H1 (cell line): ENCODE data around the gene CFAP20. TPM values are rescaled to one million over a fixed set of nuclear protein-coding genes. Genes with fewer than 3 reads are reported as not detected.

ENCODE experiments used
- CTCF ChIA-PET: fragments of 300-600 bp; sonication (Branson Sonifier 250); formaldehyde crosslinking; loops from one replicate; lab custom pipeline; 2021; ENCODE audit not compliant: partially characterized antibody; lab: Charles Lee
- POLR2A ChIA-PET: fragments of 300-600 bp; sonication (Branson Sonifier 250); formaldehyde crosslinking; loops from one replicate; lab custom pipeline; 2021; ENCODE audit warnings: inconsistent platforms; ENCODE audit not compliant: partially characterized antibody; lab: Charles Lee
- DNase-seq, 2 experiments: peaks; one replicate each; pipeline versions ENCODE4 v3.0.0 to v3.0.0-alpha.2; 2010 to 2022; ENCODE audit warnings: low spot score in 2 of 2, low read depth in 1 of 2, mixed read lengths in 1 of 2
- FAIRE-seq: peaks from 2 replicates; lab custom pipeline; 2011; peaks lifted over from hg19 to GRCh38; lab: Jason Lieb, UNC
- H2AFZ ChIP-seq: 2 replicates; pipeline ENCODE4 v1.8.1; 2012; ENCODE audit warnings: low read length, inconsistent platforms
- H2AK5ac ChIP-seq: 2 replicates; pipeline ENCODE4 v1.6.1; 2013; ENCODE audit warnings: low read depth, low read length
- H2BK120ac ChIP-seq: replicated peaks from 2 replicates; pipeline ENCODE3; 2013; ENCODE audit warnings: low read depth, low read length, inconsistent platforms
- H2BK12ac ChIP-seq: 2 replicates; pipeline ENCODE4 v1.6.1; 2013; ENCODE audit warnings: low read depth, low read length
- H2BK15ac ChIP-seq: 2 replicates; pipeline ENCODE4 v1.6.1; 2013; ENCODE audit warnings: low read length
- H2BK20ac ChIP-seq: 2 replicates; pipeline ENCODE4 v1.6.1; 2013; ENCODE audit warnings: low read length
- H2BK5ac ChIP-seq: 2 replicates; pipeline ENCODE4 v1.6.1; 2013; ENCODE audit warnings: low read depth, low read length
- H3K14ac ChIP-seq: 2 replicates; pipeline ENCODE4 v1.6.1; 2013; ENCODE audit warnings: inconsistent platforms; ENCODE audit not compliant: insufficient read length
- H3K18ac ChIP-seq: 2 replicates; pipeline ENCODE4 v1.6.1; 2013; ENCODE audit warnings: low read length; ENCODE audit errors: extremely low read depth
- H3K23ac ChIP-seq: 2 replicates; pipeline ENCODE4 v1.6.1; 2013; ENCODE audit warnings: inconsistent platforms; ENCODE audit not compliant: insufficient read length
- H3K23me2 ChIP-seq: 2 replicates; pipeline ENCODE4 v1.6.1; 2013; ENCODE audit warnings: low read depth, low read length
- H3K27ac ChIP-seq: 2 replicates; pipeline ENCODE4 v1.6.1; 2011; ENCODE audit warnings: low read depth, low read length, inconsistent platforms
- H3K27me3 ChIP-seq, 4 experiments: replicated peaks in 1 of 4; 1 replicate in 1 of 4; 2 replicates in 3 of 4; pipeline versions ENCODE4 v1.6.1 to v1.8.1; 2011 to 2013; ENCODE audit warnings: low read length in 3 of 4, mild to moderate bottlenecking in 3 of 4, inconsistent platforms in 2 of 4, mixed read lengths in 2 of 4, moderate library complexity in 1 of 4; ENCODE audit not compliant: control insufficient read depth in 3 of 4, insufficient read depth in 3 of 4; ENCODE audit errors: extremely low read depth in 1 of 4
- H3K36me3 ChIP-seq, 4 experiments: 2 replicates each; pipeline versions ENCODE4 v1.6.1 to v1.8.1; 2011 to 2013; ENCODE audit warnings: mild to moderate bottlenecking in 4 of 4, low read length in 3 of 4, moderate library complexity in 2 of 4, control low read depth in 1 of 4, inconsistent platforms in 1 of 4; ENCODE audit not compliant: insufficient read depth in 4 of 4, control insufficient read depth in 2 of 4
- H3K4ac ChIP-seq: replicated peaks from 2 replicates; pipeline ENCODE3; 2013; ENCODE audit warnings: low read length, low read depth, mixed read lengths, inconsistent platforms; ENCODE audit not compliant: insufficient read length
- H3K4me1 ChIP-seq, 4 experiments: replicated peaks in 1 of 4; 1 replicate in 1 of 4; 2 replicates in 3 of 4; pipeline versions ENCODE4 v1.6.1 to v1.8.1; 2011 to 2013; ENCODE audit warnings: low read length in 3 of 4, inconsistent platforms in 2 of 4, mixed read lengths in 1 of 4; ENCODE audit not compliant: insufficient read depth in 4 of 4, control insufficient read depth in 3 of 4
- H3K4me2 ChIP-seq, 2 experiments: 2 replicates each; pipeline versions ENCODE4 v1.6.1 to v1.8.1; 2011 to 2013; ENCODE audit warnings: low read depth in 2 of 2, low read length in 2 of 2, control low read depth in 1 of 2, inconsistent platforms in 1 of 2, mild to moderate bottlenecking in 1 of 2; ENCODE audit not compliant: insufficient read depth in 1 of 2
- H3K4me3 ChIP-seq, 4 experiments: fragments of 200-600, 300-600 bp in 1 of 4; sonication (generic), shearing (Covaris generic), sonication (Bioruptor Twin) in 1 of 4; 2 replicates each; pipeline versions ENCODE4 v1.5.1 to v1.8.1; 2011 to 2016; ENCODE audit warnings: low read length in 4 of 4, low read depth in 3 of 4, control low read depth in 2 of 4, inconsistent platforms in 2 of 4, mild to moderate bottlenecking in 2 of 4, mixed read lengths in 1 of 4, moderate library complexity in 1 of 4; ENCODE audit not compliant: insufficient read depth in 2 of 4; ENCODE audit errors: extremely low read depth in 1 of 4
- H3K56ac ChIP-seq: replicated peaks from 2 replicates; pipeline ENCODE3; 2013; ENCODE audit warnings: low read depth, mild to moderate bottlenecking, mixed read lengths, low read length, inconsistent platforms; ENCODE audit not compliant: insufficient read length
- H3K79me1 ChIP-seq: 2 replicates; pipeline ENCODE4 v1.6.1; 2013; ENCODE audit warnings: low read depth, low read length, control low read depth
- H3K79me2 ChIP-seq, 2 experiments: 2 replicates each; pipeline versions ENCODE4 v1.6.1 to v1.8.1; 2012 to 2013; ENCODE audit warnings: low read length in 2 of 2, mild to moderate bottlenecking in 2 of 2, inconsistent platforms in 1 of 2; ENCODE audit not compliant: insufficient read depth in 2 of 2, control insufficient read depth in 1 of 2
- H3K9ac ChIP-seq, 4 experiments: replicated peaks in 1 of 4; 1 replicate in 1 of 4; 2 replicates in 3 of 4; pipeline versions ENCODE4 v1.6.1 to v1.8.1; 2011 to 2013; ENCODE audit warnings: low read depth in 3 of 4, low read length in 3 of 4, control low read depth in 2 of 4, mild to moderate bottlenecking in 2 of 4, moderate library complexity in 2 of 4, inconsistent platforms in 1 of 4; ENCODE audit errors: extremely low read depth in 1 of 4
- H3K9me3 ChIP-seq, 2 experiments: 2 replicates each; pipeline versions ENCODE4 v1.6.1 to v1.8.1; 2012 to 2013; ENCODE audit warnings: mild to moderate bottlenecking in 2 of 2, moderate library complexity in 2 of 2, control low read depth in 1 of 2, inconsistent platforms in 1 of 2, low read depth in 1 of 2, low read length in 1 of 2, mixed read lengths in 1 of 2; ENCODE audit not compliant: insufficient read depth in 2 of 2
- H4K20me1 ChIP-seq, 2 experiments: replicated peaks in 1 of 2; 2 replicates each; pipeline versions ENCODE3 to v1.8.1; 2011 to 2013; ENCODE audit warnings: inconsistent platforms in 2 of 2, low read length in 2 of 2, mild to moderate bottlenecking in 1 of 2; ENCODE audit not compliant: insufficient read depth in 2 of 2, control insufficient read depth in 1 of 2
- H4K5ac ChIP-seq: 2 replicates; pipeline ENCODE4 v1.6.1; 2013; ENCODE audit warnings: low read length, low read depth, mixed read lengths, inconsistent platforms; ENCODE audit not compliant: insufficient read length
- H4K8ac ChIP-seq: 2 replicates; pipeline ENCODE4 v1.8.0; 2013; ENCODE audit warnings: mild to moderate bottlenecking, moderate library complexity, low read length, inconsistent platforms; ENCODE audit not compliant: insufficient read depth; ENCODE audit errors: extremely low read depth
- H4K91ac ChIP-seq: replicated peaks from 2 replicates; pipeline ENCODE3; 2013; ENCODE audit warnings: low read length, mixed read lengths, inconsistent platforms; ENCODE audit not compliant: insufficient read length
- CBX5 ChIP-seq: fragments of 300-800, 300-1000 bp; sonication (generic); IDR thresholded peaks from 2 replicates; pipeline ENCODE4 v1.7.1; 2016; ENCODE audit warnings: antibody characterized with exemption, low read length, low read depth
- CREB1 ChIP-seq: IDR thresholded peaks from 2 replicates; pipeline ENCODE4 v1.6.1; 2012; ENCODE audit warnings: inconsistent platforms
- MAFK ChIP-seq: IDR thresholded peaks from 2 replicates; pipeline ENCODE4 v1.6.1; 2012; ENCODE audit warnings: low read depth, mild to moderate bottlenecking, improper control_type of control experiment, low read length
- NANOG ChIP-seq: IDR thresholded peaks from 2 replicates; pipeline ENCODE4 v1.6.1; 2011; ENCODE audit warnings: low read length, low read depth, mild to moderate bottlenecking, inconsistent platforms; ENCODE audit not compliant: insufficient read depth, poor library complexity, severe bottlenecking
- RBBP5 ChIP-seq: IDR thresholded peaks from 2 replicates; pipeline ENCODE4 v1.7.1; 2012; ENCODE audit warnings: low read depth, mild to moderate bottlenecking, inconsistent platforms, low read length, moderate library complexity, borderline replicate concordance
- RNF2 ChIP-seq: fragments of 200-900, 300-1000 bp; sonication (generic); IDR thresholded peaks from 2 replicates; pipeline ENCODE4 v1.7.1; 2016; ENCODE audit warnings: borderline replicate concordance, low read depth, mild to moderate bottlenecking, antibody characterized with exemption, low read length; ENCODE audit not compliant: poor library complexity, severe bottlenecking; ENCODE audit errors: missing control alignments
- RXRA ChIP-seq: IDR thresholded peaks from 2 replicates; pipeline ENCODE4 v1.6.1; 2011; ENCODE audit warnings: low read depth, mild to moderate bottlenecking, low read length, moderate library complexity; ENCODE audit not compliant: insufficient read depth
- SP1 ChIP-seq: IDR thresholded peaks from 2 replicates; pipeline ENCODE4 v1.6.1; 2011; ENCODE audit warnings: low read depth, low read length
- SP4 ChIP-seq: IDR thresholded peaks from 2 replicates; pipeline ENCODE4 v1.6.1; 2012; ENCODE audit warnings: low read length, inconsistent platforms
- SRF ChIP-seq: IDR thresholded peaks from 2 replicates; pipeline ENCODE4 v1.6.1; 2011; ENCODE audit warnings: mild to moderate bottlenecking, low read depth, low read length, moderate library complexity
- TBP ChIP-seq: IDR thresholded peaks from 2 replicates; pipeline ENCODE4 v1.6.1; 2011; ENCODE audit warnings: low read depth, low read length, improper control_type of control experiment
- TCF12 ChIP-seq: IDR thresholded peaks from 2 replicates; pipeline ENCODE4 v1.6.1; 2011; ENCODE audit warnings: low read depth, mild to moderate bottlenecking, low read length
- WGBS, 2 experiments: shearing (Covaris generic) in 1 of 2; methylation state at CpG; one replicate each; pipeline versions ENCODE4 v1.1.6 to v1.1.7; 2013 to 2015; ENCODE audit warnings: low lambda C conversion rate in 2 of 2, mixed read lengths in 2 of 2, inconsistent platforms in 1 of 2, low coverage in 1 of 2, missing lambda C conversion rate in 1 of 2; ENCODE audit not compliant: insufficient replicate concordance in 2 of 2, insufficient coverage in 1 of 2, insufficient read length in 1 of 2; ENCODE audit errors: extremely low coverage in 1 of 2, missing lambda C conversion rate in 1 of 2; 5-methylcytosine and 5-hydroxymethylcytosine counted together
- polyA plus RNA-seq, 7 experiments: library from polyadenylated mRNA; depleted of rRNA in 3 of 7; stranded (reverse) in 5 of 7; unstranded in 2 of 7; fragments of >200 nt in 5 of 7; fragments of 200-250 nt in 2 of 7; gene quantifications; 1 replicate in 5 of 7; 2 replicates in 1 of 7; 4 replicates in 1 of 7; pipeline versions ENCODE4 v1.2.1 to v1.2.3, GENCODE V29; 2011 to 2013; ENCODE audit warnings: missing spikeins in 2 of 7, mixed read lengths in 2 of 7
- total RNA-seq: library from RNA; stranded (reverse); fragmentation: NEBNext Ultra II Directional; extraction: Animal tissue kit (Norgen Biotek cat#: 25700); gene quantifications from 2 replicates; pipeline ENCODE4 v1.2.1, GENCODE V29; 2021
- TF ChIP-seq, protein P1 (sequence below): IDR thresholded peaks from 2 replicates; pipeline ENCODE4 v1.6.1; 2012; ENCODE audit warnings: inconsistent platforms

Gene CFAP20
- total and polyA plus RNA-seq, 2 of the 8 experiments (the other 6 are each of a cell fraction or from before 2014, with no cell fraction given), result 45.6 to 65.4 TPM

DNA sequence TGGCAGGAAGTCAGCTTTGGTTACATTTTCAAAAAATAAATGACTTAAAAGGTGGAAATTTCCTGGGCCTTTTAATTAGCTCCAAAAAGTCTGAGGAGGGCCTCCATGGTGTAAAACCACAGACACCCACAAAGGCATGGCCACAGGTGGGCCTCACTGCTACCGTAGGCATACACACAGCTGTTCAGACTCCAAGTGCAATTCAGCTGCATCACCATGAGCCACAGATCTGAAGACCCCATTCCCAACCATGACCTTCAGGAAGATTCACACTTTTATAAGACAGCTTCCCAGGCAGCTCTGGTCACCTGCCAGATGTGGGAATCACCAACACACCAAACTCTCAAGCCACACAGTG lies 48.2 kb upstream of the CFAP20 start:
- 93% methylated on average over 1 of the region's 1 CpG; no CpG with 5 or more reads in 1 of the 2 experiments for WGBS, 2 experiments
- FAIRE-seq, result no peak
- TF ChIP-seq MAFK (no peak), RNF2 (no peak), RBBP5 (no peak), NANOG (no peak), SP4 (no peak), SRF (no peak), TBP (no peak), RXRA (no peak), CREB1 (no peak), TCF12 (no peak), SP1 (no peak), CBX5 (no peak)
- TF ChIP-seq, protein P1, sequence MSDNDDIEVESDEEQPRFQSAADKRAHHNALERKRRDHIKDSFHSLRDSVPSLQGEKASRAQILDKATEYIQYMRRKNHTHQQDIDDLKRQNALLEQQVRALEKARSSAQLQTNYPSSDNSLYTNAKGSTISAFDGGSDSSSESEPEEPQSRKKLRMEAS, result no peak

More for the DNA sequence above, 48.2 kb upstream of the CFAP20 start:
- Histone ChIP-seq H2BK5ac (0 out of 2 replicates have a peak overlapping the region, but pooled peaks have one; percentile 9), H3K27ac (no peak overlapping the region), H3K79me1 (peaks cover 3% of the 10 kb centered on the region; the same call in 1 of the 2 replicates), H3K9me3 (no peaks in the 10 kb centered on the region), H2BK20ac (no peak overlapping the region), H3K4me1 (no peaks in the 10 kb centered on the region), H3K9ac (no peak overlapping the region), H2AFZ (no peak overlapping the region), H2AK5ac (no peak overlapping the region), H3K14ac (no peak overlapping the region), H3K4me3 (no peak overlapping the region), H2BK12ac (no peak overlapping the region), H4K5ac (no peak overlapping the region), H3K4me2 (no peak overlapping the region), H3K23me2 (no peaks in the 10 kb centered on the region), H3K79me2 (peaks cover 0 to 14% of the 10 kb centered on the region in 2 experiments; a peak in 1 of 4 replicates), H3K23ac (no peak overlapping the region), H4K91ac (no peak overlapping the region), H3K56ac (no peak overlapping the region), H4K8ac (no peak overlapping the region), H3K27me3 (no peaks in the 10 kb centered on the region), H2BK120ac (no peak overlapping the region), H2BK15ac (no peak overlapping the region), H3K4ac (no peak overlapping the region), H3K36me3 (peaks cover 5 to 61% (median 24%) of the 10 kb centered on the region in 4 experiments), H4K20me1 (peaks cover 5 to 10% of the 10 kb centered on the region in 2 experiments), H3K18ac (no peak overlapping the region)
- no peak for DNase-seq
- ChIA-PET CTCF (interaction anchor here (1.1 to 2.2 kb wide), 2 partner anchors 12 to 36 kb away, joined by 3 to 7 read pairs; no protein-coding TSS in a partner anchor), POLR2A (interaction anchor here (1.0 to 1.2 kb wide), 2 partner anchors 13 to 65 kb away, joined by 3 read pairs; no protein-coding TSS in a partner anchor)
